Esophagus (tissue), 2 donors: ENCODE results near the gene OSBPL2. TPM values are rescaled to one million over a fixed set of nuclear protein-coding genes. Genes with fewer than 3 reads are reported as not detected.

ENCODE experiments used
- H3K27ac ChIP-seq, 2 donors: one replicate each; pipeline ENCODE4 v1.5.1; 2013; ENCODE audit warnings: low read depth in 2 of 2, mild to moderate bottlenecking in 2 of 2, inconsistent platforms in 1 of 2, low read length in 1 of 2, moderate library complexity in 1 of 2
- H3K27me3 ChIP-seq, 2 donors: one replicate each; pipeline ENCODE4 v1.6.1; 2013; ENCODE audit warnings: low read length in 2 of 2, control low read depth in 1 of 2, mild to moderate bottlenecking in 1 of 2; ENCODE audit not compliant: insufficient read depth in 2 of 2, control insufficient read depth in 1 of 2
- H3K36me3 ChIP-seq, 2 donors: one replicate each; pipeline ENCODE4 v1.6.1; 2013; ENCODE audit warnings: low read length in 1 of 2; ENCODE audit not compliant: control insufficient read depth in 2 of 2, insufficient read depth in 2 of 2
- H3K4me1 ChIP-seq, 2 donors: one replicate each; pipeline ENCODE4 v1.6.1; 2013; ENCODE audit warnings: low read length in 1 of 2; ENCODE audit not compliant: control insufficient read depth in 2 of 2, insufficient read depth in 2 of 2
- H3K4me3 ChIP-seq, 2 donors: one replicate each; pipeline ENCODE4 v1.5.1; 2013; ENCODE audit warnings: low read length in 2 of 2, mild to moderate bottlenecking in 2 of 2, low read depth in 1 of 2, moderate library complexity in 1 of 2
- H3K9me3 ChIP-seq, 2 donors: one replicate each; pipeline ENCODE4 v1.6.1; 2013; ENCODE audit warnings: mild to moderate bottlenecking in 2 of 2, low read depth in 1 of 2, low read length in 1 of 2, moderate library complexity in 1 of 2; ENCODE audit not compliant: control insufficient read depth in 2 of 2, insufficient read depth in 1 of 2
- WGBS, 2 donors: extraction: QIAGEN DNeasy Blood & Tissue Kit; methylation state at CpG; one replicate each; pipeline ENCODE4 v1.1.7; 2013; 5-methylcytosine and 5-hydroxymethylcytosine counted together
- polyA plus RNA-seq, 2 donors: library from polyadenylated mRNA; stranded (reverse); fragments of 200-250 nt; gene quantifications; one replicate each; pipeline ENCODE4 v1.2.3, GENCODE V29; 2013
- donor health status: healthy with polysubstance abuse.
- donor health status: Bipolar disorder and iron deficiency.

The OSBPL2 gene
- polyA plus RNA-seq, 2 donors, result 31.2 to 32.3 TPM

DNA sequence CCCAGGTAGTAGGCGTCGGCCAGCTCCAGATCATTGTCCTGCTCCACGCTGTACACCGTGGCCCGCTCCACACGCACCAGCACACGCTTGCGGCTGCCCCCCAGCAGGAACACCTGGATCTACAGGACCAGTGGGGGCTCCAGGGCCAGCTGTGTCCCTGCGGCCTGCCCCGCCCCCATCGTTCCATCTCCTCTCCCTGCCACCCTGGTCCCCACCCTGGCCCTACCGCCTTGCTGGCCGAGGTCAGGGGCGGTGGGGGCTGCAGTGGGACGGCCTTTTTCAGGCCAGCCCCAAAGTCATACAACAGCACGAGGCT, 74.3 kb downstream of the OSBPL2 start:
- WGBS, 2 donors, result 79 to 86% methylated on average over 13 to 16 of the region's 16 CpGs
- Histone ChIP-seq H3K4me3 (no peak overlapping the region), H3K27me3 (no peaks in the 10 kb centered on the region), H3K36me3 (peaks cover 6 to 87% of the 10 kb centered on the region in 2 donors), H3K9me3 (no peaks in the 10 kb centered on the region), H3K4me1 (peaks cover 5 to 22% of the 10 kb centered on the region in 2 donors), H3K27ac (no peak overlapping the region)

DNA sequence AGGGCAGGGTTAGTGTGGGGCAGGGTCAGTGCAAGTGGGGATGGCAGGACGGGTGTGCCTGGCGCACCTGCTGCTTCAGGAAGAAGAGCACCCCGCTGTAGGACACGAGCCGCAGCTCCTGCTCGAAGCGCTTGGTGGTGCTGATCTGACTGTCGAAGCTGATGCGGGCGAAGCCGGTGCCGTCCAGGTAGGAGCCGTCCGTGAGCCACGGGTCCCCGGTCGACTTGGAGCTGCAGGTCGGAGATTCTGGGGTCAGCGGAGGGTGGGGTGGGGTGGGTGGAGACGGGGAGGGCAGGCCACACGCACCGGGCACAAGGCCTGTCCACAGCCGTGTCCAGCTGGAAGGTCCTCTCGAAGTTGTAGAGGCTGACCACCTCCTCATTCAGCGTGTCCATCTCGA, 74.7 kb downstream of the OSBPL2 start:
- 88 to 90% methylated on average over 26 of the region's 26 CpGs for WGBS, 2 donors
- Histone ChIP-seq H3K27me3 (no peaks in the 10 kb centered on the region), H3K4me1 (peaks cover 4 to 19% of the 10 kb centered on the region in 2 donors), H3K9me3 (no peaks in the 10 kb centered on the region), H3K36me3 (peaks cover 6 to 84% of the 10 kb centered on the region in 2 donors), H3K27ac (no peak overlapping the region), H3K4me3 (no peak overlapping the region)

DNA sequence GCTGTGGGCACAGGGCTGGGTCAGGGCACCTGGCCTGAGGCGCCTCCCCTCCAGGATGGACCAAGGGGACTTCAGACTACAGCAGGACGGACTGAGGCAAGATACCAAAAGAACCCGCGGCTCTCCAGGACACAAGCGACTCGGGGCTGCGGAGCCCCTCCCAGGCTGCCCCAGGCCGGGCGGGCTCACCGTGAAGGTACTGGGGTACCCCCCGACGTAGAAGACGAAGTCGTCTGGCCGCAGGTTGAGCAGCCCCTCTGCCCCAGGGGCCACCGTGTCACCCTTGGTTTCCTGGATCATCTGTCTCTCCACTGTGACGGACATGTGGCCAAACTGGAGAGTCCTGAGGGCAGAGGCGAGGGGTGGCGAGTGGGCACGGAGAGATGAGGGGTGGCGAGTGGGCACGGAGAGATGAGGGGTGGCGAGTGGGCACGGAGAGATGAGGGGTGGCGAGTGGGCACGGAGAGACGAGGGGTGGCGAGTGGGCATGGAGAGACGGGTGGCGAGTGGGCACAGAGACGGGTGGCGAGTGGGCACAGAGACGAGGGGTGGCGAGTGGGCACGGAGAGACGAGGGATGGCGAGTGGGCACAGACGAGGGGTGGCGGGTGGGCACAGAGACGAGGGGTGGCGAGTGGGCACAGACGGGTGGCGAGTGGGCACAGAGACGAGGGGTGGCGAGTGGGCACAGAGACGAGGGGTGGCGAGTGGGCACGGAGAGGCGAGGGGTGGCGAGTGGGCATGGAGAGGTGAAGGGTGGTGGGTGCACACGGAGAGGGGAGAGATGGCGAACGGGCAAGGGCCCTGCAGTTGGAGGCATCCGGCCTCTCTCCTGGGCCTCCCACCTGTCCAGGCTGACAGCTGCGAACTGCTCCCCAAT, 75.4 kb downstream of the OSBPL2 start:
- H3K27me3 ChIP-seq, result no peaks in the 10 kb centered on the region
- H3K4me1 ChIP-seq, result peaks cover 4 to 19% of the 10 kb centered on the region in 2 donors
- no peak overlapping the region for H3K27ac ChIP-seq
- peaks cover 6 to 77% of the 10 kb centered on the region in 2 donors for H3K36me3 ChIP-seq
- no peak overlapping the region for H3K4me3 ChIP-seq
- no peaks in the 10 kb centered on the region for H3K9me3 ChIP-seq
- WGBS, 2 donors, result 92 to 93% methylated on average over 49 to 55 of the region's 55 CpGs

DNA sequence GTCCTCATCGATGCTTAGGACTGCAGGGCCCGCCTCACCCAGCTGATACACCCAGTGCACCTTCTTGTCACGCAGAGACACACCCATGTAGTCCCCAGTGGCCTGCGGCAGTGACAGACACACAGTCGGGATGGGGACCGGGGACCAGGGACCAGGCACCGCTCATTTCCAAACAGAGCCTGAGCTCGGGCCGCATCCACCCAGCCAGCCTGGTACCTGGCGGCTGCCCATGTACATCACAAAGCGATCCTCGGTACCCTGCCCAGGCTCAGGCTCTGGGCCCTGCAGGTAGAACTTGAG, 76.0 kb downstream of the OSBPL2 start:
- Histone ChIP-seq H3K4me3 (no peak overlapping the region), H3K4me1 (peaks cover 4 to 19% of the 10 kb centered on the region in 2 donors), H3K36me3 (peaks cover 6 to 72% of the 10 kb centered on the region in 2 donors), H3K9me3 (no peaks in the 10 kb centered on the region), H3K27me3 (no peaks in the 10 kb centered on the region), H3K27ac (no peak overlapping the region)
- 90 to 91% methylated on average over 12 of the region's 12 CpGs for WGBS, 2 donors

DNA sequence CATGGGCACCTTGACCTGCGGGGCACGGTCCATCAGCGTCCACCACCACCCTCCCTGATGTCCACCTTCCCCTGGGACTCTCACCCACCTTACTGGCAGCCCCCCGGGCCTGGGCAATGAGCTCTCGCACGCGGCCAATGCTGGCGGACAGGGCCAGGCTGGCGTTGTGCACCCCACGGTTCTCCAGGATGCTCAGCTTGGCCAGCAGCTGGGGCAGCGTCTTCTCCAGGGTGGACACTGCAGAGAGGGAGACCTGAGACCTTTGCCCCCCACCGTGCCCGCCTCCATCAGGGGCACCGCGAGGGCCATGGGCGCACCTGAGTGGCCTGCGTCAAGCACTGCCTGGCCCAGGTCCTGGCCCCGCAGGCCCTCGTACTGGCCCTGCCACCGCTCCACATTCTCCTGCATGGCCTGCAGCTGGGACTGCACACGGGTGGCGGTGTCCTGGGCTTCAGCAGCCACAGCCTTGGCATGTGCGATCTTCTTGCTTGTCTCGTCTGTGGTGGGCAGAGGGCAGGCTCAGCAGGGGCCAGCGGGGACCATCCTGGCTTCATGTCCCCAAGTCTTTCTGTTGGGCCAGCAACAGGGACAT, 76.5 kb downstream of the OSBPL2 start:
- 89 to 92% methylated on average over 25 of the region's 25 CpGs for WGBS, 2 donors
- Histone ChIP-seq H3K4me1 (peaks cover 4 to 24% of the 10 kb centered on the region in 2 donors), H3K4me3 (no peak overlapping the region), H3K27me3 (no peaks in the 10 kb centered on the region), H3K9me3 (no peaks in the 10 kb centered on the region), H3K27ac (no peak overlapping the region), H3K36me3 (peaks cover 6 to 71% of the 10 kb centered on the region in 2 donors)

DNA sequence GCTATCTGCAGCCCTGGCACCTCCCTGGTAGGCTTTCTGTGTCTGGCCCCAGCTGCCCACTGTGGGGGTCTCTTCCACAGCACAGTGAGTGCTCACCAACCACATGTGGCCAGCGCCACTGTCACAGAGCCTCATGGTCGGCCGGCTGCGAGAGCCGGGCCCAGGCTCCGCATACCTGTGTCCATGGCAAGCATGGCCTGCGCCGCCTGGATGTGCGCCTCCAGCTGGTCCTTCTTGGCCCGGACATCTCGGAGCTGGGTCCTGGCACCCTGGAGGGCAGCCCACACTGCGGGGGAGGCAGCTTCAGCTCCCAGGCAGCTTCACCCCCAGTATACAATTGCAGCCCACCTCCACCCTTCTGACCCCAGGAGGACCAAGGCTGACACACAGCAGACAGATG, 77.5 kb downstream of the OSBPL2 start:
- Histone ChIP-seq H3K9me3 (no peaks in the 10 kb centered on the region), H3K4me3 (no peak overlapping the region), H3K27ac (no peak overlapping the region), H3K36me3 (peaks cover 4 to 69% of the 10 kb centered on the region in 2 donors), H3K4me1 (peaks cover 4 to 22% of the 10 kb centered on the region in 2 donors), H3K27me3 (no peaks in the 10 kb centered on the region)
- WGBS, 2 donors, result 93 to 99% methylated on average over 12 of the region's 12 CpGs

DNA sequence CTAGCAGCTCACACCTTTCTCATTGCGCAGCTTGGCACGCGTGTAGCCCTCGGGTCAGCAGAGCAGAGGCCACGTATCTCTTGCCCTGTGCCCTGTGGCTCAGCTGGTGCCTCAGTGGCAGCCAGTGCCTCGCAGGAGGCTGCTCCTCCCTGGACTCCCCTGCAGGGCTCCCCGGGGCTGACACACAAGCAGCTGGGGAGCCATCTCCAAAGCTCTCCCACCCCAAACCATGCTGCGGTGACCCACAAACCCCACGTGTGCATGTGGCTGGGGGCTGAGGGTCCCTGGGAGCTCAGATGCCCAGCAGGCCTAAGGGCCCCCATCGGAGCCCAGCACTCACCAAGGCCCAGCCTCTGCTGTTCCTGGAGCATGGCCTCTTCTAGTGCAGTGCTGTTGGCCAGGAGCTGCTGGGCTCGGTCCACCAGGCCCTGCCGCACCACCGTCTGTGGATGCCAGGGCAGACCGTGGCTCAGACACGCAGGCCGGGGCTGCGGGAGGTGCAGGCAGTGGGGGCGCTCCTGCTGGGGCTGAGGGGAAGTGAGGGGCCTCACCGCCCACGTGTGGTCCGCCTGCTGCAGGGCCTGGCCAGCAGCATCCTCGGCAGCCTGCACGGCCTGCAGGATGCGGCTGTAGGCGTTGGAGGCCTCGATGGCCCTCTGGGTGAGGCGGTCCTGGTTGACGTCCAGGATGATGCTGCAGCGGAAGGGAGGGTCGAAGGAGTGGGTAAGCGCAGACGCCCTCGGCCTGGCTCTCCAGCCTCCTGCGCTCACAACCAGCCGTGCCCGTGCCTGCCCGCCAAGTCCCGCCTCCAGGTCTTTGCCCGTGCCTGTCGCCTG, 78.2 kb downstream of the OSBPL2 start:
- WGBS, 2 donors, result 62 to 77% methylated on average over 40 of the region's 40 CpGs
- peaks cover 4 to 19% of the 10 kb centered on the region in 2 donors for H3K4me1 ChIP-seq
- H3K27ac ChIP-seq, result peak overlapping the region in 1 of 2 donors; percentile 48
- no peaks in the 10 kb centered on the region for H3K9me3 ChIP-seq
- H3K36me3 ChIP-seq, result peaks cover 0 to 63% of the 10 kb centered on the region in 2 donors
- no peak overlapping the region for H3K4me3 ChIP-seq
- no peaks in the 10 kb centered on the region for H3K27me3 ChIP-seq

DNA sequence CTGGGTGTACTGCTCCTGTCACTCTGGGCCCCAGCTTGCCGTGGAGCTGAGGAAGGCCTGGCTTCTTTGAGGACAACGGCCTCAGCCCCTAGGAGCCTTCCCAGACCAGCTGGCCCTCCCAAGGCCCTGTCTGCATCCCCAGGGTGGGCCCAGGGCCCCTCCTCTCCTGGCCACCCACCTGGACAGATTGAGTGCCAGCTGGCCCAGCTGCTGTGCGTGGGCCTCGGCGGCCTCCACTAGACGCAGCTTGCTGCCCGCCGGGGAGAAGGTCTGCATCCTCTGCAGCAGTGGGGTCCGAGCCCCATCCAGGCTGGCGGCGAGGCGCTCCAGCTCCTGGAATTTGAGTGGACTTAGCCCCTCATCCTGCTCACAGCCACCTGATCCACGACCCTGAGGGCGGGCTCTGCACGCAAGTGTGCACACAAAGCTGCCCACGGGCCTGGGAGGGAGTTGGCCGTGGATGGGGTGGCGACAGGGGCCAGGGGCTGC, 78.9 kb downstream of the OSBPL2 start:
- 48 to 71% methylated on average over 18 of the region's 18 CpGs for WGBS, 2 donors
- H3K27ac ChIP-seq, result peak overlapping the region in 1 of 2 donors; percentile 44
- peaks cover 4 to 19% of the 10 kb centered on the region in 2 donors for H3K4me1 ChIP-seq
- H3K9me3 ChIP-seq, result no peaks in the 10 kb centered on the region
- peaks cover 0 to 65% of the 10 kb centered on the region in 2 donors for H3K36me3 ChIP-seq
- H3K27me3 ChIP-seq, result no peaks in the 10 kb centered on the region
- H3K4me3 ChIP-seq, result no peak overlapping the region
